Amniotic epithelial cell (primary cell): ENCODE results near the gene ZNF524.
"Not testable (repeated sequence)": the region's sequence is repeated elsewhere in the genome, so short reads cannot be mapped to it uniquely, and the experiment has no call there.

Source experiments
- DNase-seq: peaks from one replicate; pipeline ENCODE4 v3.0.0-alpha.2; 2010; ENCODE audit warnings: low read depth

ZNF524 gene

DNA sequence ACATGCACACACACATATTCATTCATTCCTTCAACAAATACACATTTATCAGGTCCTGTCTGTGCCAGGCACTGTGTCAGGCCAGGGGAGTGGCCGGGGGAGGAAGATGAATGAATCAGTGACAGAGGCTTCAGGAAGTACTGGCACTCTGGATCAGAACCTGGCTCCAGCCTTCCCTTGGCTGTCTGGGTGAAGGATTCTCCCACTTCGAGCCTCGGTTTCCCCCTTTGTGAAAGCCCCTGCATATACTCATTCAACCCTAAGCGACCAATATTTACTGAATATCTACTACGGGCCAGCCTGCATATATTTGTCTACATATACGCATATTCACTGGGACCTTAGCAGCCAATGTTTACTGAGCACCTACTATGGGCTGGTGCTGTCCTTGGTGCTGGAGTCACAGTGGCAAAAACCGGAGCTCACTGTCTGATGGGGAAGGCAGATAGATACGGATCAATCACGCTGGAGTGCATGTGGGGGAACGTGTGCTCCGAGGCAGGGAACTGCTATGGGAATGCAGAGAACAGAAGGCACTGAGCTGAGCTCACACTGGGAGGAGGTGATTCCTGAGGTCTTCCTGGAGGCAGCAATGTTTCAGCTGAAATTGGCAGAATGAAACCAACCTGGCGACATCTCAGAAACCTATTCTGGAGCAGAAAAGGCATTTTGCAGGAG is 18.8 kb upstream of the ZNF524 start:
- DNase-seq: no peak

DNA sequence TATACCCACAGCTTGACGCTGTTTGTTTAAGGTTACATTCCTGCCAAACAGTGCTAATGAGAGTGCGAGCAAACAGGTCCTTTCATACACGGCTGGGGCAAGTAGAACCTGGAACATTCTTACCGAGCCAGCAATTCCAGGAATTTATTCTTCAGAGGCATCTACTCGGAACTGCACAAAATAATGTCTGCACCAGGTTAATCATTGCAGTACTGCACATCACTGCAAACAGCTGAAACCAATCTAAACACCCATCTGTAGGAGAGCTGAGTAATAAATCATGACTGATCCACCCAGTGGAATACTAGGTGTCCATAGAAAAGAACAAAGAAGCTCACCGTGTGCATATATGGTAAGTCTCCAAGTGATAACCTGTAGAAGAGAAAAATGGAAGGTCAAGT is 18.3 kb upstream of the ZNF524 start:
- DNase-seq: peak; percentile 56

GRCh38 chr19:55582284-55582683 is 17.8 kb upstream of the ZNF524 start:
- DNase-seq: not testable (repeated sequence)

- DNase-seq: not testable (repeated sequence)
These were observed 16.2 kb upstream of the ZNF524 start for GRCh38 chr19:55583897-55584296.

GRCh38 chr19:55584871-55585270 is 15.2 kb upstream of the ZNF524 start:
- no peak for DNase-seq

DNA sequence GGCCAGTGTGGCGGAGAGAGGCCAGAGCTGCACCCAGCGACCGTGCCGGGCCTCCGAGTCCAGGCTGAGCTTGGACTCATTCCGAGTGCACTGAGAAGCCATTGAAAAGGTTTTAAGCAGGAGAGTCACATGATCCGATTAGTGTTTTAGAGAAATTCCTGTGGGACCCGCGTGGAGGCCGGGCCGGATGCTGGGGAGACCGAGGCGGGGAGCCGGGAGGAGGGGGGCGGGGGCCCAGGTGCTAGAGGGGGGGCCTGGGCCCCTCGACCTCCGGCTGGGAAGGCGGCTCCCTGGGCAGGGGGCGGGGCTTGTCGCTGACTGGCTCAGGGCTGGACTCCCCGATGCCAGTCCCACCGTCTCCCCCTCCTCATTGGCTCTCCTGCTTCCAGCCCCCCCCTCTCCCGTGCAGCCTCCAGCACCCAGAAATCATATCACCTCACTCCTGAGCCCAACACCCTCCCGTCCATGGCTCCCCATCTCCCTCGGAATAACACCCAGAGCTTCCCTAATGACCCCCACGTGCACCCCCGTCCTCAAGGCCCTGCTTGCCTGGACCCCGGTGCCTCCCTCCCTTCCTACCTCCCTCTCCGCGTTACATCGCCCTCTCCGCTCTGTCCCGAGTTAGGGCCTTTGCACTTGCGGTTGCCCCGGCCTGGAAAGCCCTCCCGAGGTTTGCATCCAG is 14.3 kb upstream of the ZNF524 start:
- DNase-seq: peak; percentile 82

DNA sequence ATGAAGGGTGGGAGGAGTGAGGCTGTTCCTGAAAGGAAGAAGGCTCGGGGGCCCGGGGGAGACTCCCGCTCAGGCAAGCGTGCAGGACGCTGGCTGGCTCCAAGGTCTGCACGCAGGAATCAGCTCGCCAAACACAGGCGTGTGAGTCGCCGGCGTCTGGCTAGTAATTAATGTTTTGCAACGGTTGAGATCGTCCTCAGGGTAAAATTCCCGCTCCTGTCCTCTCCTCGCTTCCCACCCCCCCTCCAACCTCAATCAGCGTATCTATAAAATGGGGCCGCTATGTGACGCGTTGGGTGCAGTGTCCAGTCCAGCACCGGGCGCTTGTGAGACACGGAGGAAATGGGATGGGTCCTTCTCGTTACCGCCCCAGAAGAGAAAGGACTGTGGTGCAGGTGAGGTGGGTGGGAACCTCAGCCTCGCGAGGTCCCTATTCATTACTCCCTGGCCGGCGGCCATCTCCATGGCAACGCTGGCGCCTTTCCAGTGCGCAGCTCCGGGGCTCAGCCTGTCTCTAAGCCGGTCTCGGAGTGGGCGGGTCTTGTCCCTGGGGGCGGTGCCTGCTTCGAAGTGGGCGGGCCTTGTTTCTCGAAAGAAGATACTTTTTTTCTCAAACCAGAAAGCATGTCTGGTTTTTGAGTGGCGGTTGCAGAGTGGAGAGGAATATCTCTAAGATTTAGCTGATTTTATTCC is 13.0 kb upstream of the ZNF524 start:
- DNase-seq: peak; percentile 90

DNA sequence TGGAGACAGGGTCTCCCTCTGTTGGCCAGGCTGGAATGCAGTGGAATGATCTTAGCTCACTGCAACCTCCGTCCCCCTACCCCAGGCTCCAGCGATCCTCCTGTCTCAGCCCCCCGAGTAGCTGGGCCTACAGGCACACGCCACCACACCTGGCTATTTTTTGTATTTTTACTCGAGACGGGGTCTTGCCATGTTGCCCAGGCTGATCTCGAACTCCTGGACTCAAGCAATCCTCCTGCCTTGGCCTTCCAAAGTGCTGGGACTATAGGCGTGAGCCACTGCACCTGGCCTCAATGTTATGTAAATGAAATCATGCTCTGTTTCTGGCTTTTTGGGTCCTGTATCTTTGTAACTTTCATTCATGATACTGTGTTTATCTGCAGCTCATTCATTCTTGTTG is 11.3 kb upstream of the ZNF524 start:
- no peak for DNase-seq

- DNase-seq: no peak
These were observed 10.0 kb upstream of the ZNF524 start for GRCh38 chr19:55590109-55590508.

GRCh38 chr19:55590617-55591016 is 9.5 kb upstream of the ZNF524 start:
- DNase-seq: no peak

DNA sequence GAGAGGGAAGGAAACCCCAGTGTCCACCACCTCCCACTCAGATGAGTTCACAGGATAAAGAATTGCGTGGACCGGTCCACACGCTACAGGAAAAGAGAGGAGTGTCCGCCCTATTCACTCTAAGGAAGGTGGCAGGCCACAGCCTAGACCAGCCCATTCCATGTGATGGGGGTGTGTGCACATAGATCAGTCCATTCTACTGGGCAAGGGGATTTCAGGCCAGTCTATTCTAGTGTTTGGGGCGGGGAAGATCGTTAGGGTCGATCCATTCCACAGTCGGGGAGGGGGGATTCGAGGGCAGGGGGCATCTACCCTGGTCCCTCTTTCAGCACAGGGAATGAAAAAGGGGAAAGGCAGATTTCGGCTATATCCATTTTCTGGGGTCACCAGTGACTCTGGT is 8.5 kb upstream of the ZNF524 start:
- DNase-seq: no peak

GRCh38 chr19:55592391-55593090 is 7.5 kb upstream of the ZNF524 start:
- no peak for DNase-seq

- no peak for DNase-seq
These were observed 6.9 kb upstream of the ZNF524 start for GRCh38 chr19:55593096-55593772.

DNA sequence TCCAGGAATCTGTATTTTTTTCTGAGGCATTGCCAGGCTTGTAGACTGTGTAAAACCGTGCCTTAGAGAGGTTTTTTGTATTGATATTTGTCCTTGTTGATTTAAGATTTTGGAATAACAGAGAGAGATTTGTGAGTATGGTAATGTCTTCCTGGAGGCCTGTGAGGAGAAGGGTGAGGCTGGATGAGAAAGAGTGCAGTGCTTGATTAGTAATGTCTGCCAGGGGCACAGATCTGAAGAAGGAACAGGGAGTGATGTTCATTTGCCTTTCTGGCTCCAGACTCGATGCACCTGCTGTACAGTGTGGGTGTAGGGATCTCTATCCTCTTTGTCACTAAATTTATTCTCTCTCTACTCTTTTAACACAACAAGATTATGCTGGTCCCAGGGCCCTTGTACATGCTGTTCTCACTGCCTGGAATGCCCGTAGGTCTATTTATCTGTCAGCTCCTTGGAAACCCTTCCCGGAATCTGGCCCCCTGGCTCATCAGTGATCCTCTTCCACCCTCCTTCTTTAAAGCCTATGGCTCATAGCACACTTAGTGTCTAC is 5.0 kb upstream of the ZNF524 start:
- peak; percentile 25 for DNase-seq

DNA sequence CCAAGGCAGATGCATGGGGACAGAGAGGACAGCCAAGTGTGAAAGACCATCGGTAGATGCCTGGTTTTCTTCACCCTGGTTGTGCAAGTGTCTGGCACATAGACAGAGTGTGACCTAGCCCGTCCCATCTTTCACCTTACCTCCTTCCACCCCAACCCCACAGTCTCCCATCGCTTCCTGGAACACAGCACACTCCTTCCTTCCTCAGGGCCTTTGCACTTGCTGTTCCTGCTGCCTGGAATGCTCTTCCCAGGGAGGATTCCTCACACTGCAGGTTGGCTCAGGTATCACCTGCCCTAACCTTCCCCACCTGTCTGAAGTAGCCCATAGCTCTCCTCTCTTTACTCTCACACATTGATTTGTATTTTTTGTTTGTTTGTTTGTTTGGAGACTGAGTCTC is 3.8 kb upstream of the ZNF524 start:
- no peak for DNase-seq

DNA sequence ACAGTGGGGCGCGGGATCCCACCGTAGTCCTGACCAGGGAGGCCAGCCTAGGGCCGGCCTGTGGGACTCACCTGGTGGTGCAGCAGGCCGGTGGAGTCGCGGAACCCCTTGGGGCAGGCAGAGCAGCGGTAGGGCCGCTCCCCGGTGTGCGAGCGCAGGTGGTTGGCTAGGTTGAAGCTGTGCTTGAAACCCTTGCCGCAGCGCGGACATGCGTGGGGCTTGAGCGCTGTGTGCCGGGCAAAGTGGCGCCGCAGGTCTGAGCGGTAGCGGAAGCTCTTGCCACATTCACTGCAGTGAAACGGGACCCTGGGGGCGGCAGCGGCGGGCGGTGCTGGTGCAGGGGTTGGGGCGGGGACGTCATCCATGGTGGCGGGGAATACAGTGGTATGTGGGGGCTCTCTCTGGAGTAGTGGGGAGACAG is 2.6 kb upstream of the ZNF524 start:
- no peak for DNase-seq

DNA sequence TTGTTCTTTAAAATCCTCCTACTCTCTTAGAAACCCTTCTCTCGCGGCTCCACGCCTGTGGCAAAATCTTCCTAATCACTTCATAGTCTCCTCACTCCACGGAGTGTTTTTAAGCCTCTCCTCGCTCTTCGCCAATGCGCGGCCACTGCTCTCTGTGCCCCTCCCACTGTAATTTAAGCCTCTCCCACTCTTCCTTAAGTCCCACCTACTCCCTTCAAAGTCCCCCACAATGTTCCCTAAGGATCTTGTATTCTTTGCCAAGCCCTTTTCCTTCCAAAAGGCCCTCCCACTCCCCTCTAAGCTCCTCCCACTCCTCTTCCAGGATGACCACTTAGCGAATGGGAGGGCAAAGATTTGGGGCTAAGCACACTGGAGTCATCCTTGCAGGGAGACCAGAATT is 2.1 kb upstream of the ZNF524 start:
- no peak for DNase-seq

- peak; percentile 97 for DNase-seq
These were observed 1.2 kb upstream of the ZNF524 start for GRCh38 chr19:55598719-55599467.

DNA sequence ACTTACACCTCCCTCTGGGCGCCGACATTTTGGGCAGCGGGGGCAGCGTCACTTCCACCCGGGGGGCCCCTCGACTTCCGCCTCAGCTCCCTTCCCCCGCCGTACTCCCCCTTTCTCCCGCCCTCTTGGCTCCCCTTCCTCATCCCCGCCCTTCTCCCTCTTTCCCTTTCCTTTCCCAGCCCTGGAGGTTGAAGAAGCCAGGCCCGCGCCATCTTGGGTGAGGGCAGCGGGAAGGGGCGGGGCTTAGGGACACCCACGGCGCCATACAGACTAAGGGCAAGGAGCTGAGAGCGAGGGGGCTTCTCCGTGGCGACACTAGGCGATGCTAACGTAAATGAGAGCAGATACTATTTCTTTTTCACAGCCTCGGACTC is 633 bp upstream of the ZNF524 start, which contains the start of gene FIZ1:
Gene FIZ1 (minus strand): TSS at position 50 of the 374 bp plus-strand sequence. CDS start 1,652 bp downstream, outside the sequence.
- peak; percentile 99 for DNase-seq

- no peak for DNase-seq
These were observed 557 bp downstream of the ZNF524 start for GRCh38 chr19:55600662-55601028.

GRCh38 chr19:55601084-55601483 is 996 bp downstream of the ZNF524 start:
- DNase-seq: no peak
